ENCODE data around the gene ZC3H7B.

GRCh38 chr22:41383085-41383484, 81.8 kb downstream of the ZC3H7B start:
- TF ChIP-seq CEBPB (IDR thresholded peaks at IDR 0.05) = no peak
- TF ChIP-seq NFIC (IDR thresholded peaks at IDR 0.05) = no peak
- no peak for TF ChIP-seq MAX (IDR thresholded peaks at IDR 0.05)
- TF ChIP-seq TCF12 (IDR thresholded peaks at IDR 0.05; ENCODE audit: low read depth) = no peak
- no peak for TF ChIP-seq EGR1 (IDR thresholded peaks at IDR 0.05)
- no peak for TF ChIP-seq FOXM1 (IDR thresholded peaks at IDR 0.05; ENCODE audit: borderline replicate concordance, low read depth)
- no peak for TF ChIP-seq REST (IDR thresholded peaks at IDR 0.05; ENCODE audit: low read depth)
- TF ChIP-seq CREB1 (IDR thresholded peaks at IDR 0.05; ENCODE audit: low read depth) = no peak
- no peak for TF ChIP-seq ZBTB7A (IDR thresholded peaks at IDR 0.05; ENCODE audit: low read depth)
- no peak for TF ChIP-seq YY1 (IDR thresholded peaks at IDR 0.05; ENCODE audit: low read depth)
- no peak for TF ChIP-seq EP300 (IDR thresholded peaks at IDR 0.05; ENCODE audit: borderline replicate concordance)
